ENCODE results near the gene PIN1. TPM values are rescaled to one million over a fixed set of nuclear protein-coding genes. Genes with fewer than 3 reads are reported as not detected.

The PIN1 gene
- total RNA-seq (2013), result 71.9 TPM
- polyA plus RNA-seq, result 10 to 100 TPM; 67.4 to 79.8 (median 68.3) TPM
- polyA minus RNA-seq, result 47.8 and 79.9 TPM in 2 replicates
- 3.8 to 19.3 (median 16.4) reads per million in 11 experiments for total RNA-seq

GRCh38 chr19:9834726-9835506 is at the start of gene PIN1:
Gene PIN1 (plus strand): TSS chr19:9835318. CDS start chr19:9835345, 27 bp downstream.
- intact Hi-C loops (cut with micrococcal nuclease), result loop anchor here in 1 of 2 donors (1.0 kb wide), 1 partner anchor 16 kb away; the partner anchor contains the start of gene FBXL12
- Histone ChIP-seq H2AFZ (ENCODE audit: insufficient read depth, low read depth, low read length, poor library complexity, severe bottlenecking) (peak within 1 kb of the TSS; percentile 83), H3K36me3 (replicated peaks in 1 of 2; ENCODE audit: control insufficient read depth in 1 of 2, insufficient read depth in 2 of 2, low read length in 2 of 2) (peaks cover 23 to 31% of the 10 kb centered on the region in 2 donors), H3K79me2 (ENCODE audit: insufficient read depth, low read length) (peaks cover 33% of the 10 kb centered on the region), H3K9ac (ENCODE audit: insufficient read depth, low read length, poor library complexity, severe bottlenecking) (peak within 1 kb of the TSS; percentile 76), H3K4me1 (ENCODE audit: control insufficient read depth in 1 of 2, insufficient read depth in 2 of 2, low read length in 2 of 2) (peaks cover 11 to 14% of the 10 kb centered on the region in 2 donors), H3K4me2 (replicated peaks; ENCODE audit: extremely low read depth, low read length, poor library complexity, severe bottlenecking) (peak within 1 kb of the TSS; percentile 91), H3K27me3 (ENCODE audit: control insufficient read depth in 2 of 2, insufficient read depth in 2 of 2, low read length in 2 of 2) (no peaks in the 10 kb centered on the region), H4K20me1 (ENCODE audit: insufficient read depth, low read length) (no peaks in the 10 kb centered on the region), H3K9me3 (replicated peaks in 1 of 2; ENCODE audit: control insufficient read depth in 1 of 2, insufficient read depth in 1 of 2, low read length in 2 of 2) (no peaks in the 10 kb centered on the region), H3K27ac (ENCODE audit: low read depth in 1 of 2, low read length in 2 of 2) (peak within 1 kb of the TSS; percentile 3 to 71), H3K4me3 (replicated peaks in 1 of 3; ENCODE audit: low read depth in 2 of 3, low read length in 3 of 3) (peak within 1 kb of the TSS; percentile 62 to 86 (median 64))
- peak within 1 kb of the TSS; percentile 50 to 95 (median 87) for H3K27ac Mint-ChIP-seq
- H3K36me3 Mint-ChIP-seq, result peaks cover 19 to 37% of the 10 kb centered on the region in 2 donors
- peaks cover 12% of the 10 kb centered on the region for H3K4me1 Mint-ChIP-seq
- H3K9me3 Mint-ChIP-seq, result peaks cover 0 to 2% (median 0%) of the 10 kb centered on the region in 7 donors
- DNase-seq, result peak; percentile 98 to 100 (median 99)
- peak within 1 kb of the TSS; percentile 86 to 91 for H3K4me3 Mint-ChIP-seq
- TF ChIP-seq CTCF (IDR thresholded peaks at IDR 0.05), result peak; percentile 52
- H3K27me3 Mint-ChIP-seq (ENCODE audit: low read depth in 3 of 3), result peaks cover 0 to 2% (median 0%) of the 10 kb centered on the region in 3 donors
- WGBS (ENCODE audit: insufficient coverage), result 0% methylated on average over 73 of the region's 73 CpGs

GRCh38 chr19:9785367-9786331 is 49.5 kb upstream of the PIN1 start:
- 0% methylated on average over 40 of the region's 74 CpGs for WGBS (ENCODE audit: insufficient coverage)
- Histone ChIP-seq H4K20me1 (ENCODE audit: insufficient read depth, low read length) (no peaks in the 10 kb centered on the region), H2AFZ (ENCODE audit: insufficient read depth, low read depth, low read length, poor library complexity, severe bottlenecking) (peak overlapping the region; percentile 77), H3K4me2 (replicated peaks; ENCODE audit: extremely low read depth, low read length, poor library complexity, severe bottlenecking) (peak overlapping the region; percentile 85), H3K36me3 (replicated peaks in 1 of 2; ENCODE audit: control insufficient read depth in 1 of 2, insufficient read depth in 2 of 2, low read length in 2 of 2) (no peaks in the 10 kb centered on the region), H3K79me2 (ENCODE audit: insufficient read depth, low read length) (peaks cover 6% of the 10 kb centered on the region), H3K4me3 (replicated peaks in 1 of 3; ENCODE audit: low read depth in 2 of 3, low read length in 3 of 3) (peak overlapping the region; percentile 58 to 79 (median 63)), H3K27ac (ENCODE audit: low read depth in 1 of 2, low read length in 2 of 2) (peak overlapping the region; percentile 83 to 89), H3K9me3 (replicated peaks in 1 of 2; ENCODE audit: control insufficient read depth in 1 of 2, insufficient read depth in 1 of 2, low read length in 2 of 2) (no peaks in the 10 kb centered on the region), H3K9ac (ENCODE audit: insufficient read depth, low read length, poor library complexity, severe bottlenecking) (peak overlapping the region; percentile 76), H3K27me3 (ENCODE audit: control insufficient read depth in 2 of 2, insufficient read depth in 2 of 2, low read length in 2 of 2) (no peaks in the 10 kb centered on the region), H3K4me1 (ENCODE audit: control insufficient read depth in 1 of 2, insufficient read depth in 2 of 2, low read length in 2 of 2) (peaks cover 9 to 15% of the 10 kb centered on the region in 2 donors)
- H3K4me3 Mint-ChIP-seq, result peak overlapping the region; percentile 89 to 94
- H3K9me3 Mint-ChIP-seq, result no peaks in the 10 kb centered on the region
- TF ChIP-seq CTCF (IDR thresholded peaks at IDR 0.05), result no peak
- peaks cover 22% of the 10 kb centered on the region for H3K4me1 Mint-ChIP-seq
- H3K27me3 Mint-ChIP-seq (ENCODE audit: low read depth in 3 of 3), result peaks cover 0 to 2% (median 0%) of the 10 kb centered on the region in 3 donors
- H3K36me3 Mint-ChIP-seq, result no peaks in the 10 kb centered on the region
- intact Hi-C loops (cut with micrococcal nuclease), result no loop called here
- H3K27ac Mint-ChIP-seq, result peak overlapping the region; percentile 93 to 98 (median 96)
- DNase-seq, result peak; percentile 89 to 94 (median 91)

Measured in CD14-positive monocyte (primary cell).